Smooth muscle cell (in vitro differentiated cells): ENCODE measurements around the gene PTPN9. TPM values are rescaled to one million over a fixed set of nuclear protein-coding genes. Genes with fewer than 3 reads are reported as not detected.
"Not testable (repeated sequence)": the region's sequence is repeated elsewhere in the genome, so short reads cannot be mapped to it uniquely, and the experiment has no call there.

Source experiments
- DNase-seq: peaks from one replicate; lab custom pipeline; 2025; ENCODE audit not compliant: unreplicated experiment; lab: John Stamatoyannopoulos, UW
- H2AFZ ChIP-seq: fragments of 200-600 bp; sonication (generic); 2 replicates; pipeline ENCODE4 v1.6.0; 2016; ENCODE audit warnings: antibody characterized with exemption, low read depth, mild to moderate bottlenecking
- H3F3A ChIP-seq: fragments of 200-600 bp; sonication (generic); 2 replicates; pipeline ENCODE4 v1.6.0; 2017; ENCODE audit warnings: antibody characterized with exemption, low read depth
- H3K27ac ChIP-seq: fragments of 200-600 bp; sonication (generic); 2 replicates; pipeline ENCODE4 v1.5.1; 2016; ENCODE audit warnings: low read depth, mild to moderate bottlenecking
- H3K27me3 ChIP-seq: fragments of 200-600 bp; sonication (generic); 2 replicates; pipeline ENCODE4 v1.6.1; 2016; ENCODE audit warnings: low read depth, mild to moderate bottlenecking
- H3K36me3 ChIP-seq: fragments of 200-600 bp; sonication (generic); 2 replicates; pipeline ENCODE4 v1.5.1; 2016; ENCODE audit warnings: low read depth
- H3K4me1 ChIP-seq: fragments of 200-600 bp; sonication (generic); 2 replicates; pipeline ENCODE4 v1.5.1; 2016; ENCODE audit warnings: low read depth
- H3K4me2 ChIP-seq: fragments of 200-600 bp; sonication (generic); 2 replicates; pipeline ENCODE4 v1.6.0; 2016; ENCODE audit warnings: mild to moderate bottlenecking
- H3K4me3 ChIP-seq: fragments of 200-600 bp; sonication (generic); 2 replicates; pipeline ENCODE4 v1.5.1; 2016; ENCODE audit warnings: mild to moderate bottlenecking
- H3K79me2 ChIP-seq: fragments of 200-600 bp; sonication (generic); 2 replicates; pipeline ENCODE4 v1.6.0; 2016; ENCODE audit warnings: low read depth, mild to moderate bottlenecking
- H3K9ac ChIP-seq: fragments of 200-600 bp; sonication (generic); 2 replicates; pipeline ENCODE4 v1.6.0; 2016; ENCODE audit warnings: low read depth
- H3K9me3 ChIP-seq: fragments of 200-600 bp; sonication (generic); replicated peaks from 2 replicates; pipeline ENCODE4 v1.5.1; 2016; ENCODE audit warnings: low read depth
- H4K20me1 ChIP-seq: fragments of 200-600 bp; sonication (generic); 2 replicates; pipeline ENCODE4 v1.6.0; 2016; ENCODE audit warnings: low read depth
- WGBS: methylation state at CpG from one replicate; pipeline ENCODE4 v1.1.7; 2016; ENCODE audit warnings: low lambda C conversion rate; 5-methylcytosine and 5-hydroxymethylcytosine counted together
- polyA plus RNA-seq: library from polyadenylated mRNA; unstranded; fragments of >200 nt; fragmentation: Nextera tagmentation; extraction: Ambion mirVana; gene quantifications from 2 replicates; pipeline ENCODE4 v1.2.1, GENCODE V29; 2016
- total RNA-seq: library from RNA; depleted of rRNA; stranded (reverse); fragments of >200 nt; gene quantifications from 2 replicates; pipeline ENCODE4 v1.2.3, GENCODE V29; 2014
- TF ChIP-seq, protein P1 (sequence below): fragments of 200-600 bp; sonication (generic); IDR thresholded peaks from 2 replicates; pipeline ENCODE4 v1.5.1; 2017; ENCODE audit warnings: borderline replicate concordance, mild to moderate bottlenecking, antibody characterized with exemption; ENCODE audit not compliant: insufficient read depth, poor library complexity, severe bottlenecking

The PTPN9 gene
- total and polyA plus RNA-seq, 2 experiments from 2014 or later, result 20.3 to 23.4 TPM

DNA sequence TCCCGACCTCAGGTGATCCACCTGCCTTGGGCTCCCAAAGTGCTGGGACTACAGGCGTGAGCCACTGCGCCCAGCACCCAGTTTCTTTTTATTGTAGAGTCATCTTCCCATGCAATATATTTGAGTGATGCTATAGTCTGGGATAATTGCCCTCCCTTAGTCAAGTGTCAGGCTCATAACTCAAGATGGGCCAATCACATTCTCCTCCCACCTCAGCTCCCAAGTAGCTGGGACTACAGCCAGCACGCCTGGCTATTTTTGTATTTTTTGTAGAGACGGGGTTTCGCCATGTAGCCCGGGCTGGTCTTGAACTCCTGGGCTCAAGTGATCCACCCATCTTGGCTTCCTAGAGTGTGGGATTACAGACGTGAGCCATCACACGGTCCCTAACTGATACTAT is 15.2 kb upstream of the PTPN9 start:
- Histone ChIP-seq H3K4me2 (no peak overlapping the region), H3K9ac (no peak overlapping the region), H3K36me3 (no peaks in the 10 kb centered on the region), H3F3A (no peaks in the 10 kb centered on the region), H3K79me2 (no peaks in the 10 kb centered on the region), H3K27me3 (no peaks in the 10 kb centered on the region), H3K4me3 (no peak overlapping the region), H3K27ac (no peak overlapping the region), H3K9me3 (no peaks in the 10 kb centered on the region), H2AFZ (no peak overlapping the region), H4K20me1 (no peaks in the 10 kb centered on the region), H3K4me1 (no peaks in the 10 kb centered on the region)
- WGBS, result 95% methylated on average over 9 of the region's 9 CpGs
- DNase-seq, result no peak
- TF ChIP-seq, protein P1, sequence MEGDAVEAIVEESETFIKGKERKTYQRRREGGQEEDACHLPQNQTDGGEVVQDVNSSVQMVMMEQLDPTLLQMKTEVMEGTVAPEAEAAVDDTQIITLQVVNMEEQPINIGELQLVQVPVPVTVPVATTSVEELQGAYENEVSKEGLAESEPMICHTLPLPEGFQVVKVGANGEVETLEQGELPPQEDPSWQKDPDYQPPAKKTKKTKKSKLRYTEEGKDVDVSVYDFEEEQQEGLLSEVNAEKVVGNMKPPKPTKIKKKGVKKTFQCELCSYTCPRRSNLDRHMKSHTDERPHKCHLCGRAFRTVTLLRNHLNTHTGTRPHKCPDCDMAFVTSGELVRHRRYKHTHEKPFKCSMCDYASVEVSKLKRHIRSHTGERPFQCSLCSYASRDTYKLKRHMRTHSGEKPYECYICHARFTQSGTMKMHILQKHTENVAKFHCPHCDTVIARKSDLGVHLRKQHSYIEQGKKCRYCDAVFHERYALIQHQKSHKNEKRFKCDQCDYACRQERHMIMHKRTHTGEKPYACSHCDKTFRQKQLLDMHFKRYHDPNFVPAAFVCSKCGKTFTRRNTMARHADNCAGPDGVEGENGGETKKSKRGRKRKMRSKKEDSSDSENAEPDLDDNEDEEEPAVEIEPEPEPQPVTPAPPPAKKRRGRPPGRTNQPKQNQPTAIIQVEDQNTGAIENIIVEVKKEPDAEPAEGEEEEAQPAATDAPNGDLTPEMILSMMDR, result no peak

DNA sequence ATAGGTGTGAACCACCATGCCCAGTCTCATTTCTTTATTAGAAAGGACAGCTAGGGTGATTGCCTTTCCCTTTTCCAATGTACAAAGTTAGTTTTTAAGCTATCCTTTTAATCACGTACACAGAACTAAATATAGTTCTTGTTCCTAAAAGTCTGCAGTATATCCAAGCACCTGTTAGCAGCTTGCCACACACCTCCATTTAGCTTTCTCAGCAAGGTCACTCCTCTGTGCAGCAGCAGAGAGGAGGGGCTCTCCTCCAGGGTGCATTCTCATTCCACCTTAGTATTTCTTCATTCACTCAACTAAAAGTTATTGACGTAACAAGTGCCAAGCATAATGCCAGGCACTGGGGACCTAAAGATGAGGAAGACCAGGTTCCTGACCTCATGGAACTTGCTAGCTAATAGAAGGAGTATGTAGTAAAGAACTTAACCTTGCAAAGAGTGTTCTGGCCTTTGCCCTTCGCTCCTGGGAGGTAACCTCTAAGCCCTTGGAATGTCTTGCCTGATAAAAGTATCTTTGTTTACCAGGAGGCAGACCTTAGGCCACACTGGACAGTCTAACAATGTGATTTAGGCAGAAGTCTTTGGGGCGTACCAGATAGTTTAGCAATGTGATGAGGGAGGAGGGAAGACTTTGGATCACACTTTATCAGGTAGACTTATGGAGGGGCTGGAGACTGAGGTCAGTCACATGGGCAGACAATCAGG is 12.7 kb upstream of the PTPN9 start:
- Histone ChIP-seq H3K36me3 (no peaks in the 10 kb centered on the region), H3K27me3 (no peaks in the 10 kb centered on the region), H3K79me2 (no peaks in the 10 kb centered on the region), H3K9me3 (no peaks in the 10 kb centered on the region), H3K4me2 (no peak overlapping the region), H3K4me3 (no peak overlapping the region), H3K9ac (no peak overlapping the region), H3K4me1 (no peaks in the 10 kb centered on the region), H3F3A (no peaks in the 10 kb centered on the region), H4K20me1 (no peaks in the 10 kb centered on the region), H3K27ac (no peak overlapping the region), H2AFZ (no peak overlapping the region)
- DNase-seq, result no peak
- TF ChIP-seq, protein P1, result no peak
- WGBS, result 89% methylated on average over 4 of the region's 4 CpGs

DNA sequence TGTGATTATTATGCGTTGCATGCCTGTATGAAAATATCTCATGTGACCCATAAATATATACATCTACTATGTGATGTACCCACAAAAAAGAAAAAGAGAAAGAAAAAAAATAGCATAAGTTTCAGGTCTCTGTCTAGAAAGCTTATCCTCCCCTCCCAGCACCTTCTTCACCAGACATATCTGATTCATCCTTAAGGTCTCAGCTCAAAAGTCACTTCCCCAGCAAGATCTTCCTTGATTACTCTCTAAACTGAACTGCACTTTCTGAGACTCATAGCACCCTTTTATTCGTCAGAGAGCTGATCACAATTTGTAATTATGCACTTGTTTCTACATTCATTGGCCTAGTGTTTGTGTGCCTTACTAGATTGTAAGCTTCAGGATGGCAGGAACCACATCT is 11.1 kb upstream of the PTPN9 start:
- no peak overlapping the region for H3K9ac ChIP-seq
- no peaks in the 10 kb centered on the region for H3K79me2 ChIP-seq
- no peaks in the 10 kb centered on the region for H3K36me3 ChIP-seq
- no peaks in the 10 kb centered on the region for H3K9me3 ChIP-seq
- no peak overlapping the region for H3K27ac ChIP-seq
- WGBS, result 94% methylated on average over 2 of the region's 2 CpGs
- TF ChIP-seq, protein P1, result no peak
- no peaks in the 10 kb centered on the region for H3K4me1 ChIP-seq
- H3K27me3 ChIP-seq, result no peaks in the 10 kb centered on the region
- no peak overlapping the region for H2AFZ ChIP-seq
- H3F3A ChIP-seq, result no peaks in the 10 kb centered on the region
- H3K4me2 ChIP-seq, result no peak overlapping the region
- no peak overlapping the region for H3K4me3 ChIP-seq
- DNase-seq, result no peak
- no peaks in the 10 kb centered on the region for H4K20me1 ChIP-seq

DNA sequence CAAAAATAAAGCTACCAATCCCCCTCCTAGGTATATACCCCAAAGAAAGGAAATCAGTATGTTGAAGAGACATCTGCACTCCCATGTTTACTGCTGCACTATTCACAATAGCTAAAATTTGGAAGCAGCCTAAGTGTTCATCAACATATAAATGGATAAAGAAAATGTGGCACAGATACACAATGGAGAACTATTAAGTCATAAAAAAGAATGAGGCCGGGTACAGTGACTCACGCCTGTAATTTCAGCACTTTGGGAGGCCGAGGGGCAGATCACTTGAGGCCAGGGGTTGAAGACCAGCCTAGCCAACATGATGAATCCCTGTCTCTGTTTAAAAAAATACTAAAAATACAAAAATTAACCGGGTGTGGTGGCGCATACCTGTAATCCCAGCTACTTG is 10.0 kb upstream of the PTPN9 start:
- no peak overlapping the region for H3K9ac ChIP-seq
- no peak for DNase-seq

DNA sequence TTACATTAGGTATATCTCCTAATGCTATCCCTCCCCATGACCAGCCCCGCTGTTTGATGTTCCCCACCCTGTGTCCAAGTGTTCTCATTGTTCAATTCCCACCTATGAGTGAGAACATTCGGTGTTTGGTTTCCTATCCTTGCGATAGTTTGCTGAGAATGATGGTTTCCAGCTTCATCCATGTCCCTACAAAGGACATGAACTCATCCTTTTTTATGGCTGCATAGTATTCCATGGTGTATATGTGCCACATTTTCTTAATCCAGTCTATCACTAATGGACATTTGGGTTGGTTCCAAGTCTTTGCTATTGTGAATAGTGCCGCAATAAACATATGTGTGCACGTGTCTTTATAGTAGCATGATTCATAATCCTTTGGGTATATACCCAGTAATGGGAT is 7.3 kb upstream of the PTPN9 start:
- H3K4me3 ChIP-seq, H3K4me2 ChIP-seq, H3K27ac ChIP-seq, H3K4me1 ChIP-seq, H3K9me3 ChIP-seq, H2AFZ ChIP-seq, H3K9ac ChIP-seq, H3K36me3 ChIP-seq, H3F3A ChIP-seq, DNase-seq, H3K79me2 ChIP-seq, H3K27me3 ChIP-seq, H4K20me1 ChIP-seq: not testable (repeated sequence)
- over 99% methylated on average over 5 of the region's 5 CpGs for WGBS

More for the DNA sequence above, 10.0 kb upstream of the PTPN9 start:
- no peaks in the 10 kb centered on the region for H3K9me3 ChIP-seq
- TF ChIP-seq, protein P1, result no peak
- no peaks in the 10 kb centered on the region for H3F3A ChIP-seq
- 96% methylated on average over 5 of the region's 5 CpGs for WGBS
- H3K27ac ChIP-seq, result no peak overlapping the region
- H3K4me3 ChIP-seq, result no peak overlapping the region
- H3K79me2 ChIP-seq, result no peaks in the 10 kb centered on the region
- no peaks in the 10 kb centered on the region for H4K20me1 ChIP-seq
- no peaks in the 10 kb centered on the region for H3K36me3 ChIP-seq
- no peaks in the 10 kb centered on the region for H3K27me3 ChIP-seq
- H3K4me1 ChIP-seq, result no peaks in the 10 kb centered on the region
- no peak overlapping the region for H2AFZ ChIP-seq
- H3K4me2 ChIP-seq, result no peak overlapping the region
